ENCODE results near the gene NAA50. TPM values are rescaled to one million over a fixed set of nuclear protein-coding genes. Genes with fewer than 3 reads are reported as not detected.

Gene NAA50
- total RNA-seq, 4 donors from 2014 or later = 86.1 to 223 (median 126) TPM

DNA sequence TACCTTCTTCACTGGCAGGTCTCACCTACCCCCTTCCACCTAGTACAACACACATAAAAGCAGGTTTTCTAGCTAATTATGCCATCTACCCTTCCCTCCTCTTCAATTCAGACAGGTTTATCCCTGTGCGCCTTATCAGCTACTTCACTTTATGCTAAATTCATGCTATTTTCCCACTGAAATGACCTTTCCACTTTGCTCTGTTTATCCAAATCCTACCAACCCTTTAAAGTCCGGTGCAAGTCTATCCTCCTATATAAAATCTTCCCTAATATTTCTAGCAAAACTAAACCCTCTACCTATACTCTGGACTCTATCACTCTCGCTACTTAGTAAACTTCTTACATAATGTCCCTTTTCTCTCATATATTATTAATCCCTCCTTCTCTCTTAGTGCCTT lies 55.6 kb downstream of the NAA50 start:
- TF ChIP-seq, protein P1, sequence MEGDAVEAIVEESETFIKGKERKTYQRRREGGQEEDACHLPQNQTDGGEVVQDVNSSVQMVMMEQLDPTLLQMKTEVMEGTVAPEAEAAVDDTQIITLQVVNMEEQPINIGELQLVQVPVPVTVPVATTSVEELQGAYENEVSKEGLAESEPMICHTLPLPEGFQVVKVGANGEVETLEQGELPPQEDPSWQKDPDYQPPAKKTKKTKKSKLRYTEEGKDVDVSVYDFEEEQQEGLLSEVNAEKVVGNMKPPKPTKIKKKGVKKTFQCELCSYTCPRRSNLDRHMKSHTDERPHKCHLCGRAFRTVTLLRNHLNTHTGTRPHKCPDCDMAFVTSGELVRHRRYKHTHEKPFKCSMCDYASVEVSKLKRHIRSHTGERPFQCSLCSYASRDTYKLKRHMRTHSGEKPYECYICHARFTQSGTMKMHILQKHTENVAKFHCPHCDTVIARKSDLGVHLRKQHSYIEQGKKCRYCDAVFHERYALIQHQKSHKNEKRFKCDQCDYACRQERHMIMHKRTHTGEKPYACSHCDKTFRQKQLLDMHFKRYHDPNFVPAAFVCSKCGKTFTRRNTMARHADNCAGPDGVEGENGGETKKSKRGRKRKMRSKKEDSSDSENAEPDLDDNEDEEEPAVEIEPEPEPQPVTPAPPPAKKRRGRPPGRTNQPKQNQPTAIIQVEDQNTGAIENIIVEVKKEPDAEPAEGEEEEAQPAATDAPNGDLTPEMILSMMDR (IDR thresholded peaks at IDR 0.05; ENCODE audit: low read depth) = no peak

DNA sequence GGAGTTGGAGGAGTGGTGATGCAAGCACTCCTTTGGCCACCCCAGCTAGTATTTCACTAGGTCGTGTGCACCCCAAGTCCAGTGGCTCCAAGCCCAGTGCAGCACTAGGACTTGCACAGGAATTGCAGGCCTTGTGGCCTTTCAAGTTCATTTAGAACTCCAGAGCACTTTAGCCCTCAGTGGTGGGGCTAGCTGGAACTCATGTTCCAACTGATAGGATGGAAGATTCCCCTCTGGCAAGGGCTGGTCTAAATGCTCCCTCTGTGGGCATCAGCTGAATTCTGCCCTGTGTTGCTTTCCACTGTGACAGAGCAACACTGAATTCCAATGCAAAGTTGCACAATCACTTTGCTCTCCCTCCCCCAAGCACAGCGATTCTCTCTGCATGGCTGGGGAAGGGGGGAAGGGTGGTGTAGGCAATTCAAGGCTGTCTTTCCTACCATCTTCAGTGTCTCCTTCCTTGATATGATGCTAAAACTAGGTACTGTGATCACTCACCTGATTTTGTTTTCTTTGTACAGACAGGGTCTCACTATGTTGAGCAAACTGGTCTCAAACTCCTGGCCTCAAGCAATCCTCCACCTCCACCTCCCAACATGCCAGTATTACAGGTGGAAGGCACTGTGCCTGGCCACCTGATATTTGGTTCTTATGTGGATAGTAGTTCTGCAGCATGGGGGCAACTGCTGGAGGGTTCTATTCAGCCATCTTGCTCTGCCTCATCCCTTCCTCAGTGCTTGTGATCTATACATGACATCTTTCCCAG lies 59.9 kb downstream of the NAA50 start:
- TF ChIP-seq, protein P1 (IDR thresholded peaks at IDR 0.05; ENCODE audit: low read depth) = no peak

DNA sequence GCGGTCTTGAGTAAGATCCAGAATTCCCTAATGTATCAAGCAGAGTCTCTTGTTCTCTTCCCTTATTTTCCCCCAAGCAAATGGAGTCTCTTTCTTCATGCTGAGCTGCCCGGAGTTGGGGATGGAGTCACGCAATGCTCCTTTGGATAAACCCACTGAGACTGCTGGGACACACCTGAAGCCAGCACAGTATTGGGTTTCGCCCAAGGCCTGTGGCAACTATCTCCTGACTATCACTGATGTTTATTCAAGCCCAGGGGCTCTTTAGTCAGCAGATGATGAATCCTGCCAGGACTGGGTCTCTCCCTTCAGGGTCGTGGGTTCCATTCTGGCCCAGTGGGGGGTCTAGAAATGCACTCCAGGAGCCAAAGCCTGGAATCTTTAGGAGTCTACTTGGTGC lies 60.9 kb downstream of the NAA50 start:
- TF ChIP-seq, protein P1 (IDR thresholded peaks at IDR 0.05; ENCODE audit: low read depth) = no peak

DNA sequence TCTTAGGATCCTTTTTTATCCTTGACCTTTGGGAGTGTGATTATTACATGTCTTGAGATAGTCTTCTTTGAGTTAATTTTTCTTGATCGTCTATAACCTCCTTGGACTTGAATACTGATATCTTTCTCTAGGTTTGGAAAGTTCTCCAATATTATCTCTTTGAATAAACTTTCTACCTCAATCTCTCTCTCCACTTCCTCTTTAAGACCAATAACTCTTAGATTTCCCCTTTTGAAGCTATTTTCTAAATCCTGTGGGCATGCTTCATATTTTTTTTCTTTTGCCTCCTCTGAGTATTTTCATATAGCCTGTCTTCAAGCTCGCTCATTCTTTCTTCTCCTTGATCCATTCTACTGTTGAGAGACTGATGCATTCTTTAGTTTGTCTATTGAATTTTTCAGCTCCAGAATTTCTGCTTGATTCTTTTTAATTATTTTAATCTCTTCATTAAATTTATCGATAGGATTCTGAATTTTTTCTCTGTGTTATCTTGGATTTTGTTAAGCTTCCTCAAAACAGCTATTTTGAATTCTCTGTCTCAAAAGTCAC lies 61.7 kb downstream of the NAA50 start:
- TF ChIP-seq, protein P1 (IDR thresholded peaks at IDR 0.05; ENCODE audit: low read depth) = no peak

DNA sequence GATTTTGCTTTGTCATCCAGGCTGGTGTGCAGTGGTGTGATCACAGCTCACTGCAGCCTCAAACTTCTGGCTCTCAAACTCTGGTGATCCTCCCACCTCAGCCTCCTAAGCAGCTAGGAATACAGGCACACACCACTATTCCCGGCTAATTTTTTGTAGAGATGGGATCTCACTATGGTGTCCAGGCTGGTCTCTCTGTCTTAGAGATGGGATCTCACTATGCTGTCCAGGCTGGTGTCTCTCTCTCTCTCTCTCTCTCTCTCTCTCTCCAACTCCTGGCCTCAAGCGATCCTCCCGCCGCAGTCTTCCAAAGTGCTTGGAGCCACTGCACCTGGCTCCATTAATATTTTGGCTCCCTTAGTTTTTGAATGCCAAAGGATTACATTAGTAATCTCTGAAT lies 67.3 kb downstream of the NAA50 start:
- TF ChIP-seq, protein P1 (IDR thresholded peaks at IDR 0.05; ENCODE audit: low read depth) = no peak

DNA sequence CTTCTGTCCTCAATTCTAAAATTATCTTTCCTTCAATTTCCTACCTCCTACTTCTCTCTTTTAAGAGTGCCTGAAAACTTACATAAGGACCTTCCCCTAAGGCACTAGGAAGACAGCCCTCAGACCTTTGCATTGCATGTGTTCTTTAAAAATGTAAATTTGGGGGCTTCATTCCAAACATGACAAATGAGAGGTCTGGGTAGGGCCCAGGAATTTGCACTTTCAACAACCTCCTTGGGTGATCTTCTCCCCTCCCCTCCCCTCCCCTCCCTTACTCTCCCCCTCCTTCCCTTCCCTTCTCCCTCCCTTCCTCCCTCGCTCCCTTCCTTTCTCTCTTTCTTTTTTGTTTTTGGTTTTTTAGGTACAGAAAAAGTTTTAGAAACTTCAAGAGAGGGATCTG lies 68.3 kb downstream of the NAA50 start:
- TF ChIP-seq, protein P1 (IDR thresholded peaks at IDR 0.05; ENCODE audit: low read depth) = no peak

DNA sequence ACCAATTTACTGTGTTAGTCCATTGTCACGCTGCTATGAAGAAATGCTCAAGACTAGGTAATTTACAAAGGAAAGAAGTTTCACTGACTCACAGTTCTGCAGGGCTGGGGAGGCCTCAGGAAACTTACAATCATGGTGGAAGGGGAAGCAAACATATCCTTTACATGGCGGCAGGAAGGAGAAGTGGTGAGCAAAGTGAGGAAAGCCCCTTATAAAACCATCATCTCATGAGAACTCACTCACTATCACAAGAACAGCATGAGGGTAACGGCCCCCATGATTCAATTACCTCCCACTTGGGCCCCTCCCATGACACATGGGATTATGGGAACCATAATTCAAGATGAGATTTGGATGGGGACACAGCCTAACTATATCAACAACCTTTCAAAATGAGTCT lies 69.8 kb downstream of the NAA50 start:
- TF ChIP-seq, protein P1 (IDR thresholded peaks at IDR 0.05; ENCODE audit: low read depth) = no peak
